Uterus (tissue), 4 donors: ENCODE results near the gene LY6G6D. TPM values are rescaled to one million over a fixed set of nuclear protein-coding genes. Genes with fewer than 3 reads are reported as not detected.

ENCODE experiments used
- DNase-seq, 2 donors: peaks; one replicate each; pipeline ENCODE4 v3.0.0-alpha.2; 2019 to 2020
- H3K27ac ChIP-seq, 2 donors: fragments of 200-600 bp; sonication (generic); 1 replicate in 1 of 2; 2 replicates in 1 of 2; pipeline ENCODE4 v1.5.1; 2016 to 2018
- H3K27me3 ChIP-seq, 2 donors: fragments of 200-600 bp; sonication (generic); one replicate each; pipeline ENCODE4 v1.5.1; 2018 to 2019; ENCODE audit warnings: control low read depth in 1 of 2
- H3K36me3 ChIP-seq, 2 donors: fragments of 200-600 bp; sonication (generic); one replicate each; pipeline ENCODE4 v1.5.1; 2019; ENCODE audit warnings: control low read depth in 1 of 2
- H3K4me1 ChIP-seq, 2 donors: fragments of 200-600 bp; sonication (generic); one replicate each; pipeline ENCODE4 v1.5.1; 2018 to 2019; ENCODE audit warnings: control low read depth in 1 of 2
- H3K4me3 ChIP-seq, 2 donors: fragments of 200-600 bp; sonication (generic); 1 replicate in 1 of 2; 2 replicates in 1 of 2; pipeline ENCODE4 v1.5.1; 2018 to 2019; ENCODE audit warnings: mild to moderate bottlenecking in 1 of 2
- H3K9me3 ChIP-seq, 2 donors: fragments of 200-600 bp; sonication (generic); one replicate each; pipeline ENCODE4 v1.5.1; 2019; ENCODE audit warnings: control low read depth in 1 of 2
- POLR2A ChIP-seq, 2 donors: fragments of 450-650 bp; IDR thresholded peaks; one replicate each; pipeline ENCODE4 v1.6.1; 2016; ENCODE audit warnings: antibody characterized with exemption in 2 of 2, mild to moderate bottlenecking in 1 of 2, moderate library complexity in 1 of 2
- intact Hi-C: fragments of 100-400 bp; cut with DNase I; formaldehyde crosslinking; loops from one replicate; pipeline ENCODE4 v1.15.1; 2023; ENCODE audit warnings: low total_unique reads
- total RNA-seq, 4 donors: library from RNA; depleted of rRNA in 3 of 4; stranded (reverse); fragments of >200 nt in 3 of 4; gene quantifications; one replicate each; pipeline versions ENCODE4 v1.1.0 to v1.2.4, GENCODE V29; 2014 to 2023
- TF ChIP-seq, protein P1 (sequence below), 4 experiments: fragments of 200-600 bp in 2 of 4; fragments of 450-650 bp in 2 of 4; sonication (generic) in 2 of 4; IDR thresholded peaks; one replicate each; pipeline ENCODE4 v1.5.1; 2016 to 2019; ENCODE audit warnings: antibody characterized with exemption in 4 of 4, mild to moderate bottlenecking in 2 of 4, moderate library complexity in 1 of 4
- donor health status: DM: yes; HTN: yes; CAD: no.

LY6G6D gene
- total RNA-seq, 4 donors from 2014 or later: 2.0 TPM; not detected in 3

DNA sequence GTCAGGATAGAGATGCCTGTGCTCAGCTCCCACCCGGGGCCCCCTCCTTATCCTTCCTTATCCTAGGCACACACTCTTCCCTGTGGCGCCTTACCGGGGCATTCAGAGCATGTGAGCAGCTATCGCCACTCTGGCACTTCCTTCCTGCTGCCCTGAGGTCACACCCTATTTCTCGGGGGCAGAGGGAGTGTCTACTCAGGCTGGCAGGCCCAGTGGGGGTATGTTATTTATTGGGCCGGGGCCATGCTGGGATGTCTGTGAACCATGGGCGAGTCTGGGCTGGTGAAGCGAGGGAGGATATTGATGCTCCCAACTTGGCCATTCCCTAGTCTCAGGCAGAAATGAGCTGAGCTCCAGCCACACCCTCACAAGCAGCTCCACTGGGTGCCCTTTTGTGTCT, 3.9 kb upstream of the LY6G6D start:
- H3K4me3 ChIP-seq: no peak overlapping the region
- no peaks in the 10 kb centered on the region for H3K9me3 ChIP-seq
- H3K27ac ChIP-seq: no peak overlapping the region
- no peak for TF ChIP-seq POLR2A (IDR thresholded peaks at IDR 0.05)
- TF ChIP-seq, protein P1, sequence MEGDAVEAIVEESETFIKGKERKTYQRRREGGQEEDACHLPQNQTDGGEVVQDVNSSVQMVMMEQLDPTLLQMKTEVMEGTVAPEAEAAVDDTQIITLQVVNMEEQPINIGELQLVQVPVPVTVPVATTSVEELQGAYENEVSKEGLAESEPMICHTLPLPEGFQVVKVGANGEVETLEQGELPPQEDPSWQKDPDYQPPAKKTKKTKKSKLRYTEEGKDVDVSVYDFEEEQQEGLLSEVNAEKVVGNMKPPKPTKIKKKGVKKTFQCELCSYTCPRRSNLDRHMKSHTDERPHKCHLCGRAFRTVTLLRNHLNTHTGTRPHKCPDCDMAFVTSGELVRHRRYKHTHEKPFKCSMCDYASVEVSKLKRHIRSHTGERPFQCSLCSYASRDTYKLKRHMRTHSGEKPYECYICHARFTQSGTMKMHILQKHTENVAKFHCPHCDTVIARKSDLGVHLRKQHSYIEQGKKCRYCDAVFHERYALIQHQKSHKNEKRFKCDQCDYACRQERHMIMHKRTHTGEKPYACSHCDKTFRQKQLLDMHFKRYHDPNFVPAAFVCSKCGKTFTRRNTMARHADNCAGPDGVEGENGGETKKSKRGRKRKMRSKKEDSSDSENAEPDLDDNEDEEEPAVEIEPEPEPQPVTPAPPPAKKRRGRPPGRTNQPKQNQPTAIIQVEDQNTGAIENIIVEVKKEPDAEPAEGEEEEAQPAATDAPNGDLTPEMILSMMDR (IDR thresholded peaks at IDR 0.05): no peak
- no peaks in the 10 kb centered on the region for H3K36me3 ChIP-seq
- H3K27me3 ChIP-seq: no peaks in the 10 kb centered on the region
- no peak for DNase-seq
- intact Hi-C loops: no loop called here
- no peaks in the 10 kb centered on the region for H3K4me1 ChIP-seq

DNA sequence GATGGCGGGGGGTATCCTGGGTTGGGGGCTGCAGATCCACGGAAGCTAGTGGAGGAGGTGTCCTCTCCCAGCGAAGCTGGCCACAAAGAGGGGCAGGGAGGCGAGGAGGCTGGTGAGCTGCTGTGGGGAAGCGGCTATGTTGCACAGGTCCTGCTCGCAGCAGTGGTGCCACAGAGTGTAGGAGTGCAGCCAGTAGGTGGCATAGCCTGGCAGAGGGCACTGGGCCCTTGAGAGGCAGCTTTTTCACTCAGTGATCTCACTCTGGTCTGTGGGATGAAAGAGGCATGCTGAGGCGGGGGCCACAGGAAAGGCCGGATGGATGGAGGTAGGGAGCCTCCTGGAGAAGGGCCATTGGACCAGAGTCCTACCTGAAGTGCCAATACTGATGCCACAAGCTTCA, 2.9 kb upstream of the LY6G6D start:
- Histone ChIP-seq H3K9me3 (no peaks in the 10 kb centered on the region), H3K4me1 (no peaks in the 10 kb centered on the region), H3K36me3 (no peaks in the 10 kb centered on the region), H3K27me3 (no peaks in the 10 kb centered on the region), H3K4me3 (no peak overlapping the region), H3K27ac (no peak overlapping the region)
- DNase-seq: no peak
- intact Hi-C loops: no loop called here
- TF ChIP-seq POLR2A (IDR thresholded peaks at IDR 0.05): no peak
- TF ChIP-seq, protein P1 (IDR thresholded peaks at IDR 0.05): no peak

DNA sequence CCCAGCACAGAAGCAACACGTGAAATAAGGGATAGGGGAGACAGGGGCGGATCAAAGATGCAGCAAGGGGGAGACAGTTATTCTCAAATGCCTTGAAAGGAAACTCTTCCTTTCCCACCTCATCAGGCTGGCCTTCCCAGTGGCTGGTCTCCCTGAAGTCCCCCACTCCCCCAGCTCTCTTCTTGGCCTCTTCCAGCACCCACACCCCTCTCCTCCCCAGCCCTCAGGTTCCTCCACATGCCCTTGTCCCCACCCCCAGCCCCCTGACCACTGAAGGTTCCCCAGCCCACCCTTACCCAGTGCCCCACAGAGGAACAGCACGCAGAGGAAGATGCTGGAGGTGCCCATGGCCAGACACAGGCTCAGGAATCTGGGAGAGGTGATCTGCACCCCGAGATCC, 1.7 kb upstream of the LY6G6D start:
- DNase-seq: no peak
- intact Hi-C loops: no loop called here
- Histone ChIP-seq H3K27ac (no peak overlapping the region), H3K4me3 (no peak overlapping the region), H3K9me3 (no peaks in the 10 kb centered on the region), H3K4me1 (no peaks in the 10 kb centered on the region), H3K27me3 (no peaks in the 10 kb centered on the region), H3K36me3 (no peaks in the 10 kb centered on the region)
- TF ChIP-seq, protein P1 (IDR thresholded peaks at IDR 0.05): no peak
- no peak for TF ChIP-seq POLR2A (IDR thresholded peaks at IDR 0.05)

DNA sequence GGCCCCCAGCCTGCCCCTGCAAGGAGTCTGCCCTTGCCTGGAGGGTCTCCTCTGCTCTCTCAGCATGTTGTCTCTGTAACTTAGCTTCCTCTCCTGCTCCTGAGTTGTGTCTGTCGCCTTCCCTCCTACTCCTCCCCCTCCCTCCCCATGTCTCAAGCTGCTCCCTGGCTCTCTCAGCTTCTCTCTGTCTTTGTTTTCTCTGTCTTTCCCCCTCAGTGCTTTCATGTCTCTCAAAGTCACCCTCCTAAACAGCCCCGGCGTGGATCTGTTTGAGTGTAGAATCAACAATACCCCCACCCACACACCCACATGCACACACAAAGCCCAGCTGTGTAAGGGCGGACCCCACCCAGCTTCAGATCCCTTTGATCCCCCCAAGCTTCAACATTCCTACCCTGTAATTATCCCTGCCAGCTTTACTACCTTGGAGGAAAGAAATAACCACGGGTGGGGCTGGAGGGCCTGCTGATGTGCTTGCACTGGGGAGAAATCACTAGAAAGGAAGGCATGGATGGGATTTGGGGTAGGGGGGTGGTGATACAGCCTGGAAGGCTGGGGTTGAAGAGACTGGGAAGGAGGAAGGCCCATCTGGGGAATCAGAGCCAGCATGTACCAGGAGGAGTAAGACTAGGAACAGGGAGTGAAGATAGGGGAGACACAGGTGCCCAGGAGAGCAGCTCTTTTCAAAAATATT, 1.0 kb upstream of the LY6G6D start:
- intact Hi-C loops: no loop called here
- TF ChIP-seq POLR2A (IDR thresholded peaks at IDR 0.05): no peak

DNA sequence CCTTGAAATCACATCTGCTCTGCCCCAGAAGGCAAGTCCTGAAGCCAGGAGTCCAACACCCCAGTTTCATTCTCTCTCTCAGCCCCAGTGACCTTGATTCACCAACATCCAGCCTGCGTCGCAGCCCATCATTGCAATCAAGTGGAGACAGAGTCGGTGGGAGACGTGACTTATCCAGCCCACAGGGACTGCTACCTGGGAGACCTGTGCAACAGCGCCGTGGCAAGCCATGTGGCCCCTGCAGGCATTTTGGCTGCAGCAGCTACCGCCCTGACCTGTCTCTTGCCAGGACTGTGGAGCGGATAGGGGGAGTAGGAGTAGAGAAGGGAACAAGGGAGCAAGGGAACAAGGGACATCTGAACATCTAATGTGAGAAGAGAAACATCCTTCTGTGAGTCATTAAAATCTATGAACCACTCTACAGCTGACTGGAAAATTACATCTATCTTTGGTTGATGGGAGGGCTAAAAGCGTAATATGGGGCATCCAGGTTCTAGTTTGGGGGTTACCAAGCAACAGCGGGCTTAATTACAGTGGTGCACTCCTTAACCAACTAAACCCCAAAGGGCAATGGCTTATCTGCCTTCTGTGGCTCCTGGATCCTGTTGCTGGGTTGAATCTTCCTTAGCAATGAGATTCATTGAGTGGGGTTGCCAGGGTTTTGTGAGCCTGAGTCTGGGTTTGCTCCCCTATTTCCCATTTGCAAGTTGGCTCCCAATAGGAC, 2.5 kb downstream of the LY6G6D start:
- Histone ChIP-seq H3K4me3 (no peak overlapping the region), H3K36me3 (no peaks in the 10 kb centered on the region), H3K27me3 (no peaks in the 10 kb centered on the region), H3K27ac (no peak overlapping the region), H3K4me1 (no peaks in the 10 kb centered on the region), H3K9me3 (no peaks in the 10 kb centered on the region)
- DNase-seq: no peak
- TF ChIP-seq, protein P1 (IDR thresholded peaks at IDR 0.05): no peak
- no peak for TF ChIP-seq POLR2A (IDR thresholded peaks at IDR 0.05)
- intact Hi-C loops: no loop called here

More for the DNA sequence above, 1.0 kb upstream of the LY6G6D start:
- no peaks in the 10 kb centered on the region for H3K9me3 ChIP-seq
- H3K4me1 ChIP-seq: no peaks in the 10 kb centered on the region
- no peaks in the 10 kb centered on the region for H3K27me3 ChIP-seq
- H3K4me3 ChIP-seq: no peak overlapping the region
- no peaks in the 10 kb centered on the region for H3K36me3 ChIP-seq
- no peak overlapping the region for H3K27ac ChIP-seq
- DNase-seq: no peak
